GM23338 (cell line): ENCODE measurements around the gene JAK3. TPM values are rescaled to one million over a fixed set of nuclear protein-coding genes. Genes with fewer than 3 reads are reported as not detected.

Experiments
- ATAC-seq: fragments of 200-7000 bp; cut with Tn5 transposase; 3 replicates; pipeline ENCODE4 v1.9.1; 2020
- DNase-seq: peaks from one replicate; pipeline ENCODE4 v3.0.0-alpha.2; 2015; ENCODE audit warnings: low spot score
- H2AFZ ChIP-seq: fragments of 200-600 bp; sonication (generic); 2 replicates; pipeline ENCODE4 v1.8.0; 2016; ENCODE audit warnings: antibody characterized with exemption, mild to moderate bottlenecking, moderate library complexity
- H3F3A ChIP-seq: fragments of 200-600 bp; sonication (generic); replicated peaks from 2 replicates; pipeline ENCODE4 v1.8.0; 2017; ENCODE audit warnings: antibody characterized with exemption, mixed run types, low read depth
- H3K27ac ChIP-seq: fragments of 200-600 bp; sonication (generic); 2 replicates; pipeline ENCODE4 v1.6.1; 2016; ENCODE audit warnings: low read depth
- H3K27me3 ChIP-seq: fragments of 200-600 bp; sonication (generic); 2 replicates; pipeline ENCODE4 v1.8.0; 2016; ENCODE audit warnings: mild to moderate bottlenecking, mixed run types, moderate library complexity; ENCODE audit not compliant: insufficient read depth
- H3K36me3 ChIP-seq: fragments of 200-600 bp; sonication (generic); 2 replicates; pipeline ENCODE4 v1.8.0; 2016; ENCODE audit warnings: mild to moderate bottlenecking; ENCODE audit not compliant: insufficient read depth
- H3K4me1 ChIP-seq: fragments of 200-600 bp; sonication (generic); 2 replicates; pipeline ENCODE4 v1.8.0; 2016; ENCODE audit warnings: mild to moderate bottlenecking, moderate library complexity; ENCODE audit not compliant: insufficient read depth
- H3K4me2 ChIP-seq: fragments of 200-600 bp; sonication (generic); 2 replicates; pipeline ENCODE4 v1.7.1; 2017; ENCODE audit warnings: mixed run types
- H3K4me3 ChIP-seq: fragments of 200-600 bp; sonication (generic); 2 replicates; pipeline ENCODE4 v1.6.1; 2016; ENCODE audit warnings: mixed run types
- H3K79me2 ChIP-seq: fragments of 200-600 bp; sonication (generic); replicated peaks from 2 replicates; pipeline ENCODE4 v1.8.0; 2017; ENCODE audit warnings: mild to moderate bottlenecking; ENCODE audit not compliant: insufficient read depth
- H3K9me2 ChIP-seq: fragments of 200-600 bp; sonication (generic); 2 replicates; pipeline ENCODE4 v1.8.0; 2017; ENCODE audit not compliant: insufficient read depth
- H4K20me1 ChIP-seq: fragments of 200-600 bp; sonication (generic); replicated peaks from 2 replicates; pipeline ENCODE4 v1.8.0; 2017; ENCODE audit warnings: mild to moderate bottlenecking; ENCODE audit not compliant: insufficient read depth
- H3K27ac Mint-ChIP-seq: 2 replicates; pipeline ENCODE4 v1.8.0; 2020; ENCODE audit warnings: inconsistent platforms, mild to moderate bottlenecking, moderate library complexity, mixed read lengths
- H3K27me3 Mint-ChIP-seq: 3 replicates; pipeline ENCODE4 v1.8.0; 2022; ENCODE audit warnings: low read depth, mild to moderate bottlenecking, moderate library complexity, mixed read lengths, inconsistent platforms; ENCODE audit not compliant: insufficient read depth, poor library complexity
- H3K36me3 Mint-ChIP-seq: 3 replicates; pipeline ENCODE4 v1.8.0; 2021; ENCODE audit warnings: low read depth, mild to moderate bottlenecking, inconsistent platforms, moderate library complexity, mixed read lengths
- H3K4me1 Mint-ChIP-seq: 3 replicates; pipeline ENCODE4 v1.8.0; 2020; ENCODE audit warnings: mild to moderate bottlenecking, inconsistent platforms, mixed read lengths
- H3K4me3 Mint-ChIP-seq: 3 replicates; pipeline ENCODE4 v1.8.0; 2021; ENCODE audit warnings: moderate library complexity, mild to moderate bottlenecking, inconsistent platforms, mixed read lengths
- H3K9me3 Mint-ChIP-seq: 3 replicates; pipeline ENCODE4 v1.8.0; 2020; ENCODE audit warnings: moderate library complexity, mild to moderate bottlenecking, inconsistent platforms, mixed read lengths
- CREB1 ChIP-seq: fragments of 250-450 bp; sonication (Bioruptor Pico); IDR thresholded peaks from 2 replicates; pipeline ENCODE4 v1.5.0; 2020; ENCODE audit warnings: low read depth, mild to moderate bottlenecking, moderate library complexity
- CTCF ChIP-seq, 2 experiments: fragments of 200-600 bp in 1 of 2; sonication (generic) in 1 of 2; conservative IDR thresholded peaks; 2 replicates each; pipeline versions ENCODE4 v1.5.1 to v1.6.1; 2016 to 2017; ENCODE audit warnings: antibody characterized with exemption in 2 of 2, low read depth in 2 of 2, mild to moderate bottlenecking in 2 of 2, moderate library complexity in 1 of 2
- NANOG ChIP-seq: IDR thresholded peaks from 2 replicates; pipeline ENCODE4 v1.6.1; 2016; ENCODE audit warnings: antibody characterized with exemption, borderline replicate concordance
- REST ChIP-seq: IDR thresholded peaks from one replicate; pipeline ENCODE4 v1.6.1; 2018; ENCODE audit warnings: antibody characterized with exemption; ENCODE audit not compliant: unreplicated experiment
- ZNF114 ChIP-seq: fragments of 250-450 bp; sonication (Bioruptor Pico); IDR thresholded peaks from 2 replicates; pipeline ENCODE4 v1.5.0; 2020; ENCODE audit warnings: mild to moderate bottlenecking, moderate library complexity
- ZNF331 ChIP-seq: fragments of 250-450 bp; sonication (Bioruptor Pico); IDR thresholded peaks from 2 replicates; pipeline ENCODE4 v1.5.0; 2020; ENCODE audit warnings: low read depth, mild to moderate bottlenecking, moderate library complexity
- ZNF462 ChIP-seq: fragments of 250-450 bp; sonication (Bioruptor Pico); IDR thresholded peaks from 2 replicates; pipeline ENCODE4 v1.5.0; 2020; ENCODE audit warnings: mild to moderate bottlenecking, moderate library complexity
- polyA plus RNA-seq: library from polyadenylated mRNA; unstranded; fragments of >200 nt; fragmentation: Nextera tagmentation; extraction: Ambion mirVana; gene quantifications from 2 replicates; pipeline ENCODE4 v1.2.1, GENCODE V29; 2016
- total RNA-seq: library from RNA; depleted of rRNA; stranded (reverse); fragments of >200 nt; shearing (Covaris generic); gene quantifications from 2 replicates; pipeline ENCODE4 v1.2.3, GENCODE V29; 2014

JAK3 gene
- total and polyA plus RNA-seq, 2 experiments from 2014 or later: 2.9 to 5.4 TPM

GRCh38 chr19:17855280-17856152, 7.7 kb upstream of the JAK3 start:
- TF ChIP-seq CREB1 (0 out of 2 replicates have a peak, but pooled peaks have one; percentile 19), REST (no peak), ZNF114 (no peak), CTCF (conservative IDR thresholded peaks at IDR 0.05; ENCODE audit: low read depth in 2 of 2) (peak; percentile 88 to 99)
- no peak overlapping the region for H3K4me3 ChIP-seq
- peaks cover 5% of the 10 kb centered on the region for H3K36me3 ChIP-seq
- Mint-ChIP-seq H3K4me3 (no peak overlapping the region), H3K27ac (no peak overlapping the region), H3K9me3 (peaks cover 11% of the 10 kb centered on the region; the same call in 2 of the 3 replicates), H3K36me3 (peaks cover 10% of the 10 kb centered on the region), H3K27me3 (peaks cover 15% of the 10 kb centered on the region), H3K4me1 (peaks cover 5% of the 10 kb centered on the region)
- no peak overlapping the region for H3K27ac ChIP-seq
- H3K4me1 ChIP-seq: no peaks in the 10 kb centered on the region
- H3K9me2 ChIP-seq: no peaks in the 10 kb centered on the region
- H4K20me1 ChIP-seq: peaks cover 4% of the 10 kb centered on the region
- H2AFZ ChIP-seq: no peak overlapping the region
- H3K4me2 ChIP-seq: no peak overlapping the region
- no peaks in the 10 kb centered on the region for H3K27me3 ChIP-seq
- H3F3A ChIP-seq: peaks cover 8% of the 10 kb centered on the region
- DNase-seq: peak; percentile 89
- peaks cover 7% of the 10 kb centered on the region for H3K79me2 ChIP-seq
- peak; percentile 55 for ATAC-seq

- Histone ChIP-seq H2AFZ (0 out of 2 replicates have a peak overlapping the region, but pooled peaks have one; percentile 18), H3K36me3 (no peaks in the 10 kb centered on the region), H3F3A (0 out of 2 replicates have a peak, but pooled peaks cover 2% of the 10 kb centered on the region), H3K9me2 (no peaks in the 10 kb centered on the region), H3K4me1 (no peaks in the 10 kb centered on the region; the same call in 1 of the 2 replicates), H3K27me3 (no peaks in the 10 kb centered on the region), H3K79me2 (no peaks in the 10 kb centered on the region), H3K4me2 (no peak overlapping the region), H4K20me1 (no peaks in the 10 kb centered on the region), H3K4me3 (no peak overlapping the region), H3K27ac (no peak overlapping the region)
- ATAC-seq: no peak
- H3K27ac Mint-ChIP-seq: no peak overlapping the region
- no peaks in the 10 kb centered on the region for H3K9me3 Mint-ChIP-seq
- H3K36me3 Mint-ChIP-seq: no peaks in the 10 kb centered on the region
- H3K27me3 Mint-ChIP-seq: peaks cover 10% of the 10 kb centered on the region
- no peak overlapping the region for H3K4me3 Mint-ChIP-seq
- peak; percentile 8 for DNase-seq
- H3K4me1 Mint-ChIP-seq: peaks cover 2% of the 10 kb centered on the region
- TF ChIP-seq NANOG: no peak
- no peak for TF ChIP-seq ZNF462 (CRISPR knock-in tag)
- no peak for TF ChIP-seq ZNF331
Observed at GRCh38 chr19:17854061-17854460, 6.3 kb upstream of the JAK3 start.
